ENCODE data around the gene CLRN2.
"Not testable (repeated sequence)": the region's sequence is repeated elsewhere in the genome, so short reads cannot be mapped to it uniquely, and the experiment has no call there.

The CLRN2 gene

GRCh38 chr4:17510582-17510981 lies 4.4 kb upstream of the CLRN2 start:
- DNase-seq, result no peak

DNA sequence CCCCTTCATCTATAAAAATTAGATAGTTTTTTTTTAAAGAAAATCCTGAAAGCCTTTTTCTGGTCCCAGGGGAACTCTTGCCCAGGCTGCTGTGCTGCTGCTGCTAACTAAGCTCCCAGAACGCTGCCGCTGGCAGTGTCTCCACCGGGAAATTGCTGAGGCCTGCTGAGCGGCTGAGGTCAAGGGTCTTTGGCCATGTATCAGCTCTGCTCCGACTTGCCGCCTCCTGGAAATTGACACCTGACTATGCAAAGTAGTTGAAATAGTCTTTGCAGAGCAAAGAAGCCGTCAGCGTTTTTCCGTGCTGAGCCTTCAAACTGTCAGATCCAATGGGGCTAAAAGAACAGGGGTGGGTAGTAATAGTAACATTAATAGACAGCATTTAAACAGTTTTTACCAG lies 3.9 kb upstream of the CLRN2 start:
- no peak for DNase-seq

GRCh38 chr4:17511509-17511949 lies 3.4 kb upstream of the CLRN2 start:
- peak; percentile 7 for DNase-seq

DNA sequence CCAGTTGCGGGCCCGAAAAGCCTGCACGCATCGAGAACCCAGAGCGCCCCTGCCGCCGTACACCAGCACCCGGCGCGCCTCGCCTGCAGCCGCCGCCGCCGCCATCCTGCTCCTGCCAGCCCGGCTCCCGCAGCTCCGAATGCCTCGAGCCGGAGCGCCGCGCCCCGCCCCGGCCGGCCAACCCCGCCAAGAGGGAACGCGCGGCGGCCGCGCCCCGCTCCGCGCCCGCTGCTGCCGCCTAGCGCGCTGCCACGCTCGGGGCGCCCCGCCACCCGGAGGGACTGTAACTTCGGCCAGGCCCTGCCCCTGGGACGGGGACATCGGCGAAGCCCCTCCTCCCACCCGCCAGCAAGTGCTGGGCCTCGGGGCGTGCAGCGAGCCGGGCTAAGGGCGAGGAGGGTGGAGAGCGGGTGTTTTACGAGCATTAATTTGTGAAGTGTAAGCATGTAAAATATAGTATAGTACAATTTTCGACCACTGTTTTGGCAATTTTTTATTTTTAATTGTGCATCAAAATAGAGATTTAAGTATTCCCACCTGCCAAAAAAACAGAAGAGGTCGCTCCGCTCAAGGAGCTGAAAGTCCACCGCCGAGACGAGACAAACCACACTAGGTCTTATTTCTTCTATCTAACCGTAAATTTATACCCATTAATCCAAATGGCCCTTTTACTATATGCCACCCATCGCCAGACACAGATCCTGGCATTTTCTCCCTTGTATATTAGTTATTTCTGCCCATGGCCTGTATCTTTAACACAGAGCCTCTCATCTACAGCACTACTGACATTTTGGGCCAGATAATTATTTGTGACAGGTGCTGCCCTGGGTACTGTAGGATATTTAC lies 2.8 kb upstream of the CLRN2 start, which contains the start of gene QDPR:
QDPR (minus strand) TSS at position 141 of the 846 bp plus-strand sequence; CDS start at position 105, 36 bp downstream.
- peak; percentile 44 for DNase-seq

DNA sequence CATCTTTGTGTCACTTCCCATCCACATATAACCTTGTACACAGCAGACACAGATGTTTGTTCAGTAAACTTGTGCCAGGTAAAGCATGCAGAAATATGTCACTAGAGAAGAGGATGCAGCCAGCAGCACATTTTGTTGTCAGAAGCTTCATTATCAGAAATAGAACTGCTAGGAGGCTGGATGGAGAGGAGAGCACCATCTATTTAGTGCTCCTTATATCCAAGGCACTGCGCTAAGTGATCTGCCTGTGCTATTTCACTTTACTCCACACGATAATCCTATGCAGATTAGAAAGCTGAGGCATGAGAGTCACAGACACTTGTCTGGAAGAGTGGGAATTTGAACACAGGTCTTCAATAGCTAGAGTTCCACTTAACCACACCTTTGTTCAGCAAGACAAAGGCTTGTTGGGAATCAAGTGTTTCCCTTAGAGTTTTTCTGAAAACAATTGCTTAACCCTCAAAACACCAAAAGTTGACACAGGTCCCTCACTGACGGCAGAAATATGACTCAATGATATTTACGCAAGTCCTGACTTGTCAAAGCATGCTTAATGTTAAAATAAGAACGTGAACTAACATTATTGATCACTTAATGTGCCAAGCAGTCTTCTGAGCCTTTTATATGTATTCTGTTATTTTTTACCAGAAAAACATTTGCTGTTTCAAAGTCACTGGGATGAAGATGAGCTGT lies 1.8 kb upstream of the CLRN2 start:
- no peak for DNase-seq

DNA sequence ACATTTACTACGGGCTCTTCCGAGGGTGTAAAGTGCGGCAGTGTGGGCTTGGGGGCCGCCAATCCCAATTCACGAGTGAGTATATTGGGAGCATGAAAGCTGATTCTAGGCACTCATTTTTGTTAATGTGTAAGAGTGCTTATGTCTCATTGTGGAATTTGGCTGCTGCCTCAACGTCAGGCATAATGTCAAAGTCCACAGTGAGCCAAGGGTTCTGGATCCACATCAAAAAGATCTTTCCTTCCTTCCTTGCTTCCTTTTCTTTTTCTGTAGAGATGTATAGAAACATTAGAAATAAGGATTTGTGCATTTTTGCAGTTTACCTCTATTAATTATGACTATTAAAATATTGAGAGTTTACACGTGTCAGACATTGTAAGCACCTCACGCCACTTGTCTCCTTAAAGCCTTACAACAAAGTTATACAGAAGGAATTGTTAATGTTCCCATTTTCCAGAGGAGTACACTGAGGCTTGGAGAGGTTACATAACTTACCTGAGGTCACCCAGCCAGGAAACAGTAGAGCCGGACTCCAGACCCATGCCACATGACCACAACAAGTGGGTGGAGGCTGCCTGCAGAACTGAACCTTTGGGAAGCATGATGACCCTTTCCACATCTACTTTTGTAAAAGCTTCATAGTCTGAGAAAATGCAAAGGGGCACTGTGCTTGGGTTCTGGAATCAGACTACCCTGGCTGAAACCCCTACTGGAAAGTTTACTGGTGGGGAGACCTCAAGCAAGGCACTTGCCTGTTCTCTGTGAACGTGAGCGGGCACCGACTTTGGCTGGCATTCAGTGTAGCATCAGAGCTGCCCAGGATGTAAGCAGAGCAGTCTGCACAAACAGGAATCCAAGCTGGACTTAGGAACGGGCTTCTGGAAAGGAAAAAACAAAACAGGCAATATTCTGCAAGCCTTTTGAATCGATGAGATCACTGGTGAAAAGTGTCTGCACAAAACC lies 761 bp downstream of the CLRN2 start:
- DNase-seq, result no peak

DNA sequence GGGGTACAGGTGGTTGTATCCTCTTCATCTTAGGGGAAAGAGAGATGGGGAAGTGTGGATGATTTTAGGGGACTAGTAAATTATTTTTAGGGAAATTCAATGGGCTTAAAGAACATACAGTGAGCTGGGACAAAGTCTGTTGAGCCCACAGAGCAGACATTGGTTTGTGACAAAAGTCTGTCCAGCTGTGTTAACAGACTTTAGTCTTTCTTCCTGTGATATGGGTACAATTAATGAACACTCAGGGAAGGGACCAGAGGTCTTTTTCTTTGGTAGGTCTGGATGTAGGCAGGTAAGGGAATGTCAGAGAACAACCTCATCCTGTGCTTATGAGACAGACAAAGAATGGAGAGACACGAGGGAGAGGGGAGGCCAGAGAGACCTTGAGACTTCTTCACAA lies 2.0 kb downstream of the CLRN2 start:
- DNase-seq, result no peak

- no peak for DNase-seq
These were observed 2.7 kb downstream of the CLRN2 start for GRCh38 chr4:17517664-17518063.

GRCh38 chr4:17521595-17521994 lies 6.6 kb downstream of the CLRN2 start:
- no peak for DNase-seq

- no peak for DNase-seq
These were observed 8.7 kb downstream of the CLRN2 start for GRCh38 chr4:17523662-17524061.

DNA sequence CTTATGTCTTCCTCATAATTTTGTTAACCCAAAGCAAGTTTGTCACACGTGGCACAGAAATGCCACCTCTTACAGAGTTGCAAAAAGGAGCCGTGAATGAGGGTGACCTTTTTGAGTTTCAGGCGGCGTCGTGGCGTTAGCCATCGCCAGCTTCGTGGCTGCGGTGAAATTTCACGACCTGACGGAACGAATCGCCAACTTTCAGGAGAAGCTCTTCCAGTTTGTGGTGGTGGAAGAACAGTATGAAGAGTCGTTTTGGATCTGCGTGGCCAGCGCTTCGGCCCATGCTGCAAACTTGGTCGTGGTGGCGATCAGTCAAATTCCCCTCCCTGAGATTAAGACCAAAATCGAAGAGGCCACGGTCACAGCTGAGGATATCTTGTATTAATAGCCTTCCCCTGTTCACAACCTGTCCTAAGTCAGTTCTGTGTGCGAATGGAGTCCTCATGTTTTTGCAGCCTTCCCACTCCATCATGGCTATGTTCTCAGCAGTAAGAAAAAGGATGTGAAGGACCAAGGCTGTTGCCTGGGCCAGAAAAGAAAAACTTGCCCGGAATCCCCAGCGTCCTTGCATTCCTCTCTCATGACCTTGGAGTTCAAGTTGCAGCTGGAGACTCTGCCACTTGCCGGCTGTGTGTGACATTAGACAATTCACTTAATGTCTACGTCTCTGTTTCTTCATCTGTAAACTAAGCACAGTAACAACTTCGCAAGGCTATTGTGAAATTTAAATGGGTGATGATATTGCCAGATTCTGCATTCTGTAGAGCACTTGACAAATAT lies 11.9 kb downstream of the CLRN2 start:
- no peak for DNase-seq

- no peak for DNase-seq
These were observed 13.7 kb downstream of the CLRN2 start for GRCh38 chr4:17528551-17529165.

DNA sequence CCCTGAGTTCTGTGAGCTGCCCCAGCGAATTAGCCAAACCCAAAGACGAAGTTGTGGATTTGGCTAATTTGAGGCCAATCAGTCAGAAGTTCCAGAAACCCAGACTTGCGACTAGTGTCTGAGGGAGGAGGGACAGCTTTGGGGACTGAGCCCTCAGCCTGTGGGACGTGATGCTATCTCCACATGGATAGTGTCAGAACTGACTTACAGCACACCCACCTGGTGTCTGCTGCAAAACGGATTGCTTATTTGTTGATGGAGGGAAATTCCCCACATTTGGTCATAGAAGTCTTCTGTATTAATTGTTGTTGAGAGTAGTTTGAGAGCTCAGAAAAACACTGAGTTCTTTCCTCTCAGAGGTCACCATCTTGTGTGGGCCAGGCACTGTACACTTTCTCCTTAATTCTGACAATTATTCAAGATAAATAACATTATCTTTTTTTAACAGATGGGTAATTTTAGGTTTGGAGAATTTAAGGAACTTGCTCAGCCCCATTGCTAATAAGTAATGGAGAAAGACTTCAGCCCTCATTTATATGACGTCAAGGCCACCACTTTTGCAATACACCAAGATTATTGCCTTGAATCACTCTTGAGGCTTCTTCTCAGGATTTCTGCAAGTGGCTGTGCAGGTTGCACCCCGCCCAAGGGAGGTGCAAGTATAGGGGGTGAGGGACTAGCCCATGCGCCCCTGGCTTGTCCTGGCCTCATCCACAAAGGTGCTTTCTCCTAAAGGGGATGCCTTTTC lies 16.7 kb downstream of the CLRN2 start:
- no peak for DNase-seq

DNA sequence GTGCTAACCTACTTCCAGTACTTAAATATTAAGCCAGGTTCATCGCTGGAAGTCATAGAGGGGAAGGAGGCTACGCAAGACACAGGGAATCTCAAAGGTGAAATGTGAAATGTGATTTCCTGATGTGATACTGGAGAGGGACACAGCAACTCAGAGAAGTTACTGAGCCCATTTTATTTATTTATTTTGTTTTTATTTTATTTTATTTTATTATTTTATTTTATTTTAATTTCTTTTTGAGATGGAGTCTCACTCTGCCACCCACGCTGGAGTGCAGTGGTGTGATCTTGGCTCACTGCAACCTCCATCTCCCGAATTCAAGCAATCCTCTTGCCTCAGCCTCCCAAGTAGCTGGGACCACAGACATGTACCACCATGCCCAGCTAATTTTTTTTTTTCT lies 19.7 kb downstream of the CLRN2 start:
- DNase-seq, result no peak

- no peak for DNase-seq
These were observed 20.3 kb downstream of the CLRN2 start for GRCh38 chr4:17535242-17535641.

DNA sequence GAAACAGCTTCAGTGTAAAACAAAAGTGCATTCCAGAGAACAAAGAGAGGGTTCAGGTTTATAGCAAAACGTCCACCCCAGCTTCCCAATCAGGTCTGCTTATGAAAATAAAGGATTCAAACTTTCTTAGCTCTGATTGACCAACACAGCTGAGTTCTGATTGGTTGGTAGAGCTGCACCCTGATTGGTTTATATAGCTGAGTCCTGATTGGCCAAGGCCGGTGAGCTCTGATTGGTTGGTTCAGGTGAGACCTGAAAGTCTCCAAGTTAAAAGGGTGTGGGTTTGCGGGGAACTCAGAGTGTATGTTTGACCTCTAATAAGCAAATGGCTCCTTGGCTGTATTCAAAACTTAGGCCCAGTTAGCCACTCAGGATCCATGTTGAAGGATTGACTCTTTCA lies 20.9 kb downstream of the CLRN2 start:
- DNase-seq, result no peak

GRCh38 chr4:17537060-17537459 lies 22.1 kb downstream of the CLRN2 start:
- DNase-seq, result not testable (repeated sequence)

DNA sequence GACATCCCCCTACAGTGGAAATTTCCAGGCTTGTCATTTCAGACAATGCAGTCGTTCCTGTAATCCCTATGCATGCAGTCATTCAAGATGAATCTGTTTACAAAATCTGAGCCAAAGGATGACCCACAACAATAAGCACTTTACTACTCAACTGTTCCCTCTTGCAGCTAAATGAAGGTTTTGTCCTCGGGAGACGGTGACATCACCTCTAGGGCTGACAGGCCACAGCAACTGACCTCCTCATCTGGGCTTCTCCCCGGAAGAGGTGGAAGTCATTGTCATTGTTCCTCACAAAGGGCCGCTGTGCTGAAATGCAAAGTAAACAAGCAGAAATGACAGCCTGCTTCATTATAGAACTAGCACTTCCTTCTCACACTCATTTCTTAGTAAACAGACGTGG lies 29.2 kb downstream of the CLRN2 start:
- DNase-seq, result no peak

DNA sequence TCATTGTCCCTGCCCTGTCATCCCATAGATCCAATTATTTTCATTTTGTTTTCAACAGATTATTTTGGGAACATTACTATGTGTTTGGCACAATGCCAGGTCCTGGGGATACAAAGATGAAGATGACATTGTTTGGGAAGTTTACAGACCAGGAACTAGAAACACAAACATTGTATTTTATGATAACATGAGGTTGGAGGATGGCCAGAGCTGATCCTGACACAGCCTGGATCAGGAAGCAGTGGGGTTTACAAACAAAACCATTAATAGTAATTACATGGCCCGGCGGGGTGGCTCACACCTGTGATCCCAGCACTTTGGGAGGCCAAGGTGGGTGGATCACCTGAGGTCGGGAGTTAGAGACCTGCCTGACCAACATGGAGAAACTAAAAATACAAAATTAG lies 29.9 kb downstream of the CLRN2 start:
- DNase-seq, result no peak

- no peak for DNase-seq
These were observed 30.6 kb downstream of the CLRN2 start for GRCh38 chr4:17545374-17546140.

Measured in effector CD4-positive, alpha-beta T cell (primary cell).